GM18909 (cell line): ENCODE results near the gene AOAH.
"Not testable (repeated sequence)": the region's sequence is repeated elsewhere in the genome, so short reads cannot be mapped to it uniquely, and the experiment has no call there.

Source experiments
- ATAC-seq: cut with Tn5 transposase; IDR thresholded peaks from one replicate; pipeline ENCODE4 v1.9.1; 2021; ENCODE audit warnings: mild to moderate bottlenecking; ENCODE audit not compliant: unreplicated experiment, poor library complexity

The AOAH gene

GRCh38 chr7:36488672-36489071 lies 235.6 kb downstream of the AOAH start:
- ATAC-seq, result not testable (repeated sequence)

GRCh38 chr7:36487756-36488336 lies 236.4 kb downstream of the AOAH start:
- ATAC-seq, result no peak

GRCh38 chr7:36486336-36486735 lies 238.0 kb downstream of the AOAH start:
- ATAC-seq, result no peak

GRCh38 chr7:36484265-36484664 lies 240.0 kb downstream of the AOAH start:
- no peak for ATAC-seq

- not testable (repeated sequence) for ATAC-seq
These were observed 240.4 kb downstream of the AOAH start for GRCh38 chr7:36483853-36484252.

GRCh38 chr7:36478745-36479144 lies 245.5 kb downstream of the AOAH start:
- no peak for ATAC-seq

- ATAC-seq, result no peak
These were observed 248.9 kb downstream of the AOAH start for GRCh38 chr7:36475381-36475780.

GRCh38 chr7:36475011-36475342 lies 249.3 kb downstream of the AOAH start:
- no peak for ATAC-seq

GRCh38 chr7:36474283-36475010 lies 249.8 kb downstream of the AOAH start:
- ATAC-seq, result no peak

- no peak for ATAC-seq
These were observed 250.6 kb downstream of the AOAH start for GRCh38 chr7:36473454-36474282.

- ATAC-seq, result no peak
These were observed 252.1 kb downstream of the AOAH start for GRCh38 chr7:36472141-36472729.

GRCh38 chr7:36469236-36469635 lies 255.1 kb downstream of the AOAH start:
- ATAC-seq, result no peak

- no peak for ATAC-seq
These were observed 255.8 kb downstream of the AOAH start for GRCh38 chr7:36468370-36469101.

- ATAC-seq, result not testable (repeated sequence)
These were observed 258.3 kb downstream of the AOAH start for GRCh38 chr7:36466001-36466400.

- ATAC-seq, result no peak
These were observed 260.0 kb downstream of the AOAH start for GRCh38 chr7:36464271-36464670.
